ENCODE results near the gene ADAMTS17.

The ADAMTS17 gene

GRCh38 chr15:100160953-100161352 lies 180.8 kb downstream of the ADAMTS17 start:
- DNase-seq, result no peak

- DNase-seq, result no peak
Measured at GRCh38 chr15:100159436-100159835, 182.3 kb downstream of the ADAMTS17 start.

GRCh38 chr15:100158356-100158755 lies 183.4 kb downstream of the ADAMTS17 start:
- DNase-seq, result no peak

GRCh38 chr15:100156201-100156600 lies 185.6 kb downstream of the ADAMTS17 start:
- DNase-seq, result no peak

GRCh38 chr15:100154338-100154737 lies 187.4 kb downstream of the ADAMTS17 start:
- DNase-seq, result no peak

- DNase-seq, result no peak
Measured at GRCh38 chr15:100152463-100152862, 189.3 kb downstream of the ADAMTS17 start.

GRCh38 chr15:100150906-100151305 lies 190.9 kb downstream of the ADAMTS17 start:
- no peak for DNase-seq

- no peak for DNase-seq
Measured at GRCh38 chr15:100147828-100148227, 193.9 kb downstream of the ADAMTS17 start.

GRCh38 chr15:100143378-100143777 lies 198.4 kb downstream of the ADAMTS17 start:
- no peak for DNase-seq

GRCh38 chr15:100141311-100142001 lies 200.3 kb downstream of the ADAMTS17 start:
- no peak for DNase-seq

- no peak for DNase-seq
Measured at GRCh38 chr15:100140527-100141308, 201.1 kb downstream of the ADAMTS17 start.

- DNase-seq, result no peak
Measured at GRCh38 chr15:100134586-100134985, 207.2 kb downstream of the ADAMTS17 start.

- no peak for DNase-seq
Measured at GRCh38 chr15:100134089-100134583, 207.6 kb downstream of the ADAMTS17 start.

- no peak for DNase-seq
Measured at GRCh38 chr15:100133001-100133400, 208.8 kb downstream of the ADAMTS17 start.

GRCh38 chr15:100132309-100132708 lies 209.5 kb downstream of the ADAMTS17 start:
- DNase-seq, result no peak

GRCh38 chr15:100131321-100132224 lies 210.2 kb downstream of the ADAMTS17 start:
- DNase-seq, result peak in 1 of 2 donors; percentile 3

GRCh38 chr15:100129677-100130076 lies 212.1 kb downstream of the ADAMTS17 start:
- DNase-seq, result no peak

GRCh38 chr15:100125401-100126191 lies 216.2 kb downstream of the ADAMTS17 start:
- no peak for DNase-seq

GRCh38 chr15:100124936-100125335 lies 216.8 kb downstream of the ADAMTS17 start:
- DNase-seq, result no peak

GRCh38 chr15:100124361-100124760 lies 217.4 kb downstream of the ADAMTS17 start:
- DNase-seq, result no peak

GRCh38 chr15:100123611-100124010 lies 218.2 kb downstream of the ADAMTS17 start:
- DNase-seq, result no peak

GRCh38 chr15:100121285-100121684 lies 220.5 kb downstream of the ADAMTS17 start:
- DNase-seq, result no peak

Measured in CD4-positive, alpha-beta T cell treated with Interleukin-1 beta for 1 hour (primary cell).